Peyer's patch (tissue), 4 donors: ENCODE measurements around the gene XPA. TPM values are rescaled to one million over a fixed set of nuclear protein-coding genes. Genes with fewer than 3 reads are reported as not detected.

Source experiments
- DNase-seq, 3 donors: peaks; one replicate each; pipeline ENCODE4 v3.0.0-alpha.2; 2017 to 2019
- H3K27ac ChIP-seq, 4 donors: fragments of 200-600 bp; sonication (generic); one replicate each; pipeline ENCODE4 v1.5.1; 2016 to 2019
- H3K27me3 ChIP-seq, 2 donors: fragments of 200-600 bp; sonication (generic); one replicate each; pipeline ENCODE4 v1.5.1; 2019
- H3K36me3 ChIP-seq, 3 donors: fragments of 200-600 bp; sonication (generic); one replicate each; pipeline ENCODE4 v1.5.1; 2016 to 2019
- H3K4me1 ChIP-seq, 4 donors: fragments of 200-600 bp; sonication (generic); one replicate each; pipeline ENCODE4 v1.5.1; 2016 to 2019
- H3K4me3 ChIP-seq, 4 donors: fragments of 200-600 bp; sonication (generic); 1 replicate in 3 of 4; 2 replicates in 1 of 4; pipeline ENCODE4 v1.5.1; 2016 to 2019; ENCODE audit warnings: mild to moderate bottlenecking in 1 of 4
- H3K9me3 ChIP-seq, 4 donors: fragments of 200-600 bp; sonication (generic); one replicate each; pipeline ENCODE4 v1.5.1; 2016 to 2019; ENCODE audit warnings: mild to moderate bottlenecking in 1 of 4
- POLR2A ChIP-seq, 2 donors: fragments of 450-650 bp; IDR thresholded peaks; one replicate each; pipeline ENCODE4 v1.5.1; 2017; ENCODE audit warnings: antibody characterized with exemption in 2 of 2, mild to moderate bottlenecking in 2 of 2, moderate library complexity in 2 of 2
- total RNA-seq, 4 donors: library from RNA; depleted of rRNA; stranded (reverse); fragments of >200 nt; gene quantifications; one replicate each; pipeline ENCODE4 v1.1.0, GENCODE V29; 2016
- TF ChIP-seq, protein P1 (sequence below), 6 experiments: fragments of 450-650 bp in 4 of 6; fragments of 200-600 bp in 2 of 6; sonication (generic) in 1 of 6; IDR thresholded peaks; one replicate each; pipeline ENCODE4 v1.5.1; 2017 to 2019; ENCODE audit warnings: antibody characterized with exemption in 6 of 6, mild to moderate bottlenecking in 3 of 6, moderate library complexity in 1 of 6

XPA gene
- total RNA-seq, 4 donors from 2014 or later: 12.6 to 18.8 (median 14.3) TPM

DNA sequence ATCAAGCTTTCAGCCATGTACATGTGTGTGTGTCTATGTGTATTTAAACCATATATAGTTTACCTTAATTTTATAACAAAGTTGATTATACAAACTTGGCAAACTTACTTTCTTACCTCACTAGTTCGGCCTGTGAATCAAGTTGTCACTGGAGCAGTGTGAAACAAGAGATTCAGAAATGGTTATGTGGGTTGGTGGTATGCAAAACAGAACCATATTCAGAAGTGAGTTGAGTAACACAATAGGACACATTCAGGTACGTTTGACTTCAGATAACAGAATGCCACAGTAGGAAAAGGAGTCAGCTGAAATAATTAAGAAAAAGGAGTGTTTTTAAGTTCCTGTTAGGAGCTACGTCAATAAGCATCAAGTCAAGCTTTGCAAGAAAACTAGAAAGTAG, 21.5 kb downstream of the XPA start:
- no peak for DNase-seq
- Histone ChIP-seq H3K4me1 (no peaks in the 10 kb centered on the region), H3K36me3 (peaks cover 0 to 94% (median 0%) of the 10 kb centered on the region in 3 donors), H3K27me3 (no peaks in the 10 kb centered on the region), H3K9me3 (no peaks in the 10 kb centered on the region), H3K4me3 (no peak overlapping the region), H3K27ac (no peak overlapping the region)
- TF ChIP-seq, protein P1, sequence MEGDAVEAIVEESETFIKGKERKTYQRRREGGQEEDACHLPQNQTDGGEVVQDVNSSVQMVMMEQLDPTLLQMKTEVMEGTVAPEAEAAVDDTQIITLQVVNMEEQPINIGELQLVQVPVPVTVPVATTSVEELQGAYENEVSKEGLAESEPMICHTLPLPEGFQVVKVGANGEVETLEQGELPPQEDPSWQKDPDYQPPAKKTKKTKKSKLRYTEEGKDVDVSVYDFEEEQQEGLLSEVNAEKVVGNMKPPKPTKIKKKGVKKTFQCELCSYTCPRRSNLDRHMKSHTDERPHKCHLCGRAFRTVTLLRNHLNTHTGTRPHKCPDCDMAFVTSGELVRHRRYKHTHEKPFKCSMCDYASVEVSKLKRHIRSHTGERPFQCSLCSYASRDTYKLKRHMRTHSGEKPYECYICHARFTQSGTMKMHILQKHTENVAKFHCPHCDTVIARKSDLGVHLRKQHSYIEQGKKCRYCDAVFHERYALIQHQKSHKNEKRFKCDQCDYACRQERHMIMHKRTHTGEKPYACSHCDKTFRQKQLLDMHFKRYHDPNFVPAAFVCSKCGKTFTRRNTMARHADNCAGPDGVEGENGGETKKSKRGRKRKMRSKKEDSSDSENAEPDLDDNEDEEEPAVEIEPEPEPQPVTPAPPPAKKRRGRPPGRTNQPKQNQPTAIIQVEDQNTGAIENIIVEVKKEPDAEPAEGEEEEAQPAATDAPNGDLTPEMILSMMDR (IDR thresholded peaks at IDR 0.05): no peak
- no peak for TF ChIP-seq POLR2A (IDR thresholded peaks at IDR 0.05)

DNA sequence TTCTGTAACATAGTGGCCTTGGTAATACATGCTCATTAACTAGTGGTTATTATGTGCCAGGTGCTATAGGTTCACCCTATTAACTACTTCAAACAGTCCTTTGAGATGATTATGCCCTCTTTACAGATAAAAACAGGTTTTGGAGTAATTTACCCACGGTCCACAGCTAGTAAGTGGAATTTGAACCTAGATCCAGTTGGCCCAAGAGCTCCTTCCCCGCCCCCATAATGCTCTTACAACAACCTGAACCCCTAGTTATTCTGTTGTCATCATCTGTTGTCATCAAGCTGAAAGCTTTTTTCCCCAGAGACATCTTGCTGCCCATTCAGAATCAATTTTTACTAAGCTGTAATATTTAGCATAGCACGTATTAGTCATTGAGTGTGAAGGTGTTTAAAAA, 23.2 kb downstream of the XPA start:
- no peaks in the 10 kb centered on the region for H3K27me3 ChIP-seq
- no peak for DNase-seq
- no peaks in the 10 kb centered on the region for H3K9me3 ChIP-seq
- H3K4me1 ChIP-seq: no peaks in the 10 kb centered on the region
- H3K36me3 ChIP-seq: peaks cover 0 to 99% (median 0%) of the 10 kb centered on the region in 3 donors
- no peak overlapping the region for H3K4me3 ChIP-seq
- TF ChIP-seq, protein P1 (IDR thresholded peaks at IDR 0.05): no peak
- no peak for TF ChIP-seq POLR2A (IDR thresholded peaks at IDR 0.05)
- no peak overlapping the region for H3K27ac ChIP-seq

DNA sequence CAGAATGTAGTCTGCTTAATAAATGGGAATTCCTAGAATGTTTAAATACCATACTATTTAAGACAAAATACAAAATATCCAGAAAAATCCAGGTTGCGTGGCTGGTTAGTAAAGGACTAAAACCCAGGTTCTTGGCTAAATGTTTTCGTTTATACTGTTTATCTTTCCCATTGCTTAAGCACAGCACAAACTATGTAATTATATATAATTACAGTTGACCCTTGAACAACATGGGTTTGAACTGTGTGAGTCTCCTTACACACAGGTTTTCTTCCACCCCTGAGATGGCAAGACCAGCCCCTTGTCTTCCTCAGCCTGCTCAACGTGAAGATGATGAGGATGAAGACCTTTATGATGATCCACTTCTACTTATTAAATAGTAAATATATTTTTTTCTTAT, 24.7 kb downstream of the XPA start:
- H3K27me3 ChIP-seq: no peaks in the 10 kb centered on the region
- TF ChIP-seq, protein P1 (IDR thresholded peaks at IDR 0.05): no peak
- TF ChIP-seq POLR2A (IDR thresholded peaks at IDR 0.05): no peak
- no peak overlapping the region for H3K4me3 ChIP-seq
- peaks cover 0 to 99% (median 0%) of the 10 kb centered on the region in 3 donors for H3K36me3 ChIP-seq
- no peaks in the 10 kb centered on the region for H3K9me3 ChIP-seq
- H3K27ac ChIP-seq: no peak overlapping the region
- H3K4me1 ChIP-seq: no peaks in the 10 kb centered on the region
- DNase-seq: no peak

DNA sequence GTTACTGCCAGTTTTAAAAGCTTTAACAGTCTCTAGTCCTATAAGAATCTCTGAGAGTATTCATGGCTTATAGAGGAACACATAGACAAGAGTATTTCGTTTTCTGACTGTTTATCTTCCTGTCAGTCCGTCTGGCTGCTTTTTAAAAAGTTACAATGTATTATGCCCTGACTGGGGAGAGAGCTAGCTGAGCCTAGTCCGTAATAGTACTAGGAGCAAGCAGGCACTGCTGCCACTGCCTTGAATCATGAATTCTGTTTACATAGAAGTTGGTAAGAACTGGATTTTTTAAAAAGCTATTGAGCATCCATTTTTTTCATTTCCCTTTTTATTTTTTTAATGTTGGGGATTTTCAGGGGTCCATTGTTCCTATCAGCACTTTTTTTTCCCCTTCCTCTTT, 26.6 kb downstream of the XPA start:
- no peak for DNase-seq
- peaks cover 0 to 100% (median 0%) of the 10 kb centered on the region in 3 donors for H3K36me3 ChIP-seq
- H3K9me3 ChIP-seq: no peaks in the 10 kb centered on the region
- TF ChIP-seq POLR2A (IDR thresholded peaks at IDR 0.05): no peak
- TF ChIP-seq, protein P1 (IDR thresholded peaks at IDR 0.05): no peak
- H3K4me1 ChIP-seq: no peaks in the 10 kb centered on the region
- no peak overlapping the region for H3K4me3 ChIP-seq
- no peaks in the 10 kb centered on the region for H3K27me3 ChIP-seq
- H3K27ac ChIP-seq: no peak overlapping the region

DNA sequence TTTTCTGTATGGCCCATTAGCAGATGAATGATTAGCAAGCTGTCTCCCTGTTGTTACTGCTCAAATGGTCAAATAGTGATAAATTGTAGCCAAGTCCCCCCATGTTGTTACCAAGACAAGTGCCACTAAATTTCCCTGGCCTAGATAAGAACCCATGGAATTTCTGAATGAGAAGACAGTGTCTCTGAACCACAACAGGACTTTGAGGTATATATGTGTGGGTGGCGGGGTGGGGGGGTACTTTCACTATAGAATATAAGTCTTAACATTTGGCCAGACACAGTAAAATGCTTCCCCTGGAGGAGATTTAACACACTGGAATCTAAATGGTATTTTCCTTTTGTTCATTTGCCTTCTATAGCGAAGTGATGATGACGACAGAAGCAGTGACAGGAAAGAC, 28.7 kb downstream of the XPA start:
- DNase-seq: no peak

More for the DNA sequence above, 28.7 kb downstream of the XPA start:
- no peaks in the 10 kb centered on the region for H3K27me3 ChIP-seq
- TF ChIP-seq, protein P1 (IDR thresholded peaks at IDR 0.05): no peak
- TF ChIP-seq POLR2A (IDR thresholded peaks at IDR 0.05): no peak
- no peaks in the 10 kb centered on the region for H3K4me1 ChIP-seq
- no peak overlapping the region for H3K4me3 ChIP-seq
- H3K9me3 ChIP-seq: no peaks in the 10 kb centered on the region
- peaks cover 0 to 100% (median 0%) of the 10 kb centered on the region in 3 donors for H3K36me3 ChIP-seq
- no peak overlapping the region for H3K27ac ChIP-seq
